NCI-H1436 treated with DMSO at 0.1 percent for 48 hours (cell line): Measurements from ENCODE around the gene NOP14.
A peak's percentile ranks its signal among the peaks of the same experiment; 100 is the strongest.
"Not testable (repeated sequence)": the region's sequence is repeated elsewhere in the genome, so short reads cannot be mapped to it uniquely, and the experiment has no call there.

Experiments used
- DNase-seq: peaks from one replicate; lab custom pipeline; 2025; lab: John Stamatoyannopoulos, UW

The NOP14 gene

GRCh38 chr4:2963175-2963965 is at the start of gene NOP14, which contains the start of gene GRK4:
NOP14 (minus strand) TSS chr4:2963406; CDS start chr4:2963319, 87 bp downstream.
GRK4 (plus strand) TSS chr4:2963571; CDS start chr4:2964071, 500 bp downstream.
- peak; percentile 67 for DNase-seq

- no peak for DNase-seq
These were observed 48.4 kb upstream of the NOP14 start for GRCh38 chr4:3011456-3012220.

- DNase-seq, result no peak
These were observed 47.8 kb upstream of the NOP14 start for GRCh38 chr4:3010998-3011397.

GRCh38 chr4:3010577-3010976 is 47.4 kb upstream of the NOP14 start:
- no peak for DNase-seq

GRCh38 chr4:3009422-3009821 is 46.2 kb upstream of the NOP14 start:
- no peak for DNase-seq

GRCh38 chr4:3007724-3008123 is 44.5 kb upstream of the NOP14 start:
- no peak for DNase-seq

- no peak for DNase-seq
These were observed 33.2 kb upstream of the NOP14 start for GRCh38 chr4:2996415-2996814.

GRCh38 chr4:2995546-2996265 is 32.5 kb upstream of the NOP14 start:
- no peak for DNase-seq

- no peak for DNase-seq
These were observed 31.7 kb upstream of the NOP14 start for GRCh38 chr4:2994917-2995316.

GRCh38 chr4:2991243-2991642 is 28.0 kb upstream of the NOP14 start:
- no peak for DNase-seq

- DNase-seq, result not testable (repeated sequence)
These were observed 20.5 kb upstream of the NOP14 start for GRCh38 chr4:2983715-2984114.

GRCh38 chr4:2982012-2982411 is 18.8 kb upstream of the NOP14 start:
- no peak for DNase-seq

GRCh38 chr4:2981256-2981819 is 18.1 kb upstream of the NOP14 start:
- no peak for DNase-seq

- DNase-seq, result no peak
These were observed 14.2 kb upstream of the NOP14 start for GRCh38 chr4:2977211-2978088.

- no peak for DNase-seq
These were observed 8.1 kb upstream of the NOP14 start for GRCh38 chr4:2971275-2971674.

GRCh38 chr4:2968381-2968780 is 5.2 kb upstream of the NOP14 start:
- DNase-seq, result no peak

- DNase-seq, result no peak
These were observed 2.1 kb upstream of the NOP14 start for GRCh38 chr4:2965262-2965661.

- no peak for DNase-seq
These were observed 1.6 kb upstream of the NOP14 start for GRCh38 chr4:2964706-2965258.

GRCh38 chr4:2963966-2964471 is 813 bp upstream of the NOP14 start:
- no peak for DNase-seq

- DNase-seq, result no peak
These were observed 512 bp downstream of the NOP14 start for GRCh38 chr4:2962614-2963174.
